Stimulated activated CD4-positive, alpha-beta T cell treated with anti-CD3 and anti-CD28 coated beads, Interleukin-2, amount 100 ng/mL, for 24 hours (primary cell): ENCODE data around the gene NOP9.

Experiments used
- DNase-seq, 2 donors: peaks; one replicate each; pipeline ENCODE4 v3.0.0-alpha.2; 2020

The NOP9 gene

GRCh38 chr14:24284501-24285035 is 15.1 kb upstream of the NOP9 start:
- no peak for DNase-seq

- DNase-seq = no peak
Observed at GRCh38 chr14:24285351-24285750, 14.3 kb upstream of the NOP9 start.

- no peak for DNase-seq
Observed at GRCh38 chr14:24286996-24287395, 12.7 kb upstream of the NOP9 start.

GRCh38 chr14:24289649-24290280 is 9.9 kb upstream of the NOP9 start:
- peak; percentile 61 to 69 for DNase-seq

GRCh38 chr14:24290746-24291145 is 8.9 kb upstream of the NOP9 start:
- DNase-seq = no peak

- DNase-seq = no peak
Observed at GRCh38 chr14:24291446-24292117, 8.1 kb upstream of the NOP9 start.

GRCh38 chr14:24292118-24292807 is 7.4 kb upstream of the NOP9 start:
- DNase-seq = no peak

GRCh38 chr14:24293525-24293924 is 6.1 kb upstream of the NOP9 start:
- no peak for DNase-seq

GRCh38 chr14:24296341-24297157 is 3.1 kb upstream of the NOP9 start:
- DNase-seq = peak; percentile 74 to 79

GRCh38 chr14:24297190-24297964 is 2.3 kb upstream of the NOP9 start:
- no peak for DNase-seq

GRCh38 chr14:24298892-24299254 is 777 bp upstream of the NOP9 start:
- DNase-seq = no peak

- no peak for DNase-seq
Observed at GRCh38 chr14:24300326-24300980, 803 bp downstream of the NOP9 start.

GRCh38 chr14:24304019-24304387 is 4.4 kb downstream of the NOP9 start:
- no peak for DNase-seq

GRCh38 chr14:24307156-24307574 is 7.5 kb downstream of the NOP9 start:
- no peak for DNase-seq

GRCh38 chr14:24307575-24308341 is 8.1 kb downstream of the NOP9 start, which contains the start of gene CIDEB:
CIDEB (minus strand) TSS chr14:24307977; CDS start chr14:24307858, 119 bp downstream.
- DNase-seq = peak; percentile 68 to 70

- no peak for DNase-seq
Observed at GRCh38 chr14:24308342-24309124, 8.9 kb downstream of the NOP9 start.

- no peak for DNase-seq
Observed at GRCh38 chr14:24309538-24310264, 10.1 kb downstream of the NOP9 start, which contains the start of gene LTB4R2. LTB4R2 (plus strand) TSS chr14:24310140; CDS start chr14:24310665, 525 bp downstream.

- DNase-seq = no peak
Observed at GRCh38 chr14:24310265-24310645, 10.6 kb downstream of the NOP9 start.
